Measurements from ENCODE around the gene NIPSNAP2. TPM values are rescaled to one million over a fixed set of nuclear protein-coding genes. Genes with fewer than 3 reads are reported as not detected.
"Not testable (repeated sequence)": the region's sequence is repeated elsewhere in the genome, so short reads cannot be mapped to it uniquely, and the experiment has no call there.

The NIPSNAP2 gene
- total RNA-seq, 1 donor from 2014 or later: 6.1 TPM

DNA sequence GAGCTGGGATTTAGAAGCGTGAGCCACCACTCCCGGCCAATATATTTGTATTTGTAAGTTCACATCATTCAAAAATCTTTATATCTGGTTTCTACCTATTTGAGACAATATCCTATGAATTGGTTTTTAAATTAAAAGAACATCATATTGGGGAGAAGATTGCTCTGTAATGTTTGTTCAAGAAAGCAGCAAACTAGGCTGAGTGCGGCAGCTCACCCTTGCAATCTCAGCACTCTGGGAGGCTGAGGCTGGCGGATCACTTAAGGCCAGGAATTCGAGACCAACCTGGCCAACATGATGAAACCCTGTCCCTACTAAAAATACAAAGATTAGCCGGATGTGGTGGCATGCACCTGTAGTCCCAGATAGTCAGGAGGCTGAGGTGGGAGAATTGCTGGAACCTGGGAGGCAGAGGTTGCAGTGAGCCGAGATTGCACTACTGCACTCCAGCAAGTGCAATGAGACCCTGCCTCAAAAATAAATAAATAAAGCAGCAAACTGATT lies 9.4 kb downstream of the NIPSNAP2 start:
- no peak for DNase-seq (ENCODE audit: low spot score)
- no peak for ATAC-seq

- DNase-seq (ENCODE audit: low spot score) (no peak), ATAC-seq (no peak)
Measured at GRCh38 chr7:55975988-55976633, 11.7 kb downstream of the NIPSNAP2 start.

GRCh38 chr7:55977831-55978230 lies 13.4 kb downstream of the NIPSNAP2 start:
- ATAC-seq: no peak

DNA sequence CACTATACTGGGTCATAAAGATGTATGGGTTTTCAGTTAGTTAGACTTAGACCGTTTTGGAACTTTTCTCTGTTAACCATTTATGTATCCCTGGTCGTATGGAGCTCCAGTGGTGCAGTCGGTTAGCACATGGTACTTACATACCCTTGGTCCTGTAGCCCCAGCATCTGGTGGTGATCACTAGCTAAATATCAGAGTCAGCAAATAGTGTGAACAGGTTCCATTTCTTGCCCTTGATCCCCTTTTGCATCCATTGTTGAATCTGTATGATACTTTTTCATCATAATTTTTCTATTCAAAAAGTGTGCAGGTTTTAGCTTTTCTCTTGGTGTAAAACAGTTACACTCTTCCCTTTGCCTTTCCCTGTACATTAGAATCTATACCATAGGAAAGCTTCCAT lies 15.9 kb downstream of the NIPSNAP2 start:
- no peak for DNase-seq (ENCODE audit: low spot score)
- ATAC-seq: no peak

More at GRCh38 chr7:55977831-55978230, 13.4 kb downstream of the NIPSNAP2 start:
- no peak for DNase-seq (ENCODE audit: low spot score)

DNA sequence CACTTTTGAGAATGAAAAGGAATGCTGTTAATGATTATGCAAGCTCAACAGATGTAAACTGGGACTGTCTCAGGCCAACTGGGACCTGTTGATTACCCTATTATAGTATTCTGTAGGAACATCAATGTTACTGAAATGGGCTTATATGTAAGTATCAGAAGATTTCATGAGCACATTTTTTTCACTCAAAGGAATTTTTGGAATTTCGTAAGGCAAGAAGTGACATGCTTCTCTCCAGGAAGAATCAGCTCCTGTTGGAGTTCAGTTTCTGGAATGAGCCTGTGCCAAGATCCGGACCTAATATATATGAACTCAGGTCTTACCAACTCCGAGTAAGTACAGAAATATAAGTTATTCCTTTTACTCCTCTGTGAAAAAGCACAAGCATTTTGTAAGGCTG lies 19.2 kb downstream of the NIPSNAP2 start:
- ATAC-seq (no peak), DNase-seq (ENCODE audit: low spot score) (no peak)

DNA sequence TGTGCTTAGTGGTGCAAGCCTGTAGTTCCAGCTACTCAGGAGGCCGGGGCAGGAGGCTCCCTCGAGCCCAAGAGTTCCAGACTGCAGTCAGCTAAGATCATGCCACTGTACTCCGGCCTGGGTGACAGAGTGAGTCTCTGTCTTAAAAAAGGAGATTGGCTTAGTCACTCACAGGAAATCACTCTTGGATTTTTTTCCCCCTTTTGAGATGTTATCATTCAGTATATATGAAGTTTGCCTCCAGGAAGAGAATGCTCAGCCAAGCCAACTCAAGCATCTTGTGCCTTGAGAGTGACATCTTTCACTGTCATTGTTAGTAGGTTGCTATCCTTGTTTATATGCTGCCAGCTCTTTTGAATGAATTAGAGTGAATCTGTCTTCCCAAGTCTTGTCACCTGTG lies 28.0 kb downstream of the NIPSNAP2 start:
- ATAC-seq (no peak), DNase-seq (ENCODE audit: low spot score) (no peak)

DNA sequence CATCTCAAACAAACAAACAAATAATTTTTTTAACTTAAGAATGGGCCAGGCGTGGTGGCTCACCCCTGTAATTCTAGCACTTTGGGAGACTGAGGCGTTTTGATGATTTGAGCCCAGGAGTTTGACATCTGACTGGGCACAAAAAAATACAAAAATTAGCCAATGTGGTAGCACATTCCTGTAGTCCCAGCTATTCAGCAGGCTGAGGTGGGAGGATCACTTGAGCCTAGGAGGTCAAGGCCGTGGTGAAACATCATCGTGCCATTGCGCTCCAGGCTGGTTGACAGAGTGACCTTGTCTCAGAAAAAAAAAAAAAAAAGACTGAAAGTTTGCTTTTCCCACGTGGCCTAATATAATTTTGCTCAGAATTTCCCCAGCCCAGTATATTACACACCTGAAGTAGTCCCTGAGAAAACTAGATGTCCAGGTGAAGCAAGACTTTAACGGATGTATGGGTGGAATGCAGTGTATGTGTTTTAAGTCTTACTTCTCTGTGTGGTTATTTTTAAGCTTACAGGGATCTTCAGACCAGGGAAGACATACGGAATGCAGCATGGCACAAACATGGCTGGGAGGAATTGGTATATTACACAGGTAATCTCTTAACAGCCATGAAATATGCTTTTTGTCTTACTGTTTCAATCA lies 32.6 kb downstream of the NIPSNAP2 start:
- no peak for DNase-seq (ENCODE audit: low spot score)
- ATAC-seq: peak; percentile 58

GRCh38 chr7:56003749-56004148 lies 39.4 kb downstream of the NIPSNAP2 start:
- ATAC-seq: no peak
- no peak for DNase-seq (ENCODE audit: low spot score)

DNA sequence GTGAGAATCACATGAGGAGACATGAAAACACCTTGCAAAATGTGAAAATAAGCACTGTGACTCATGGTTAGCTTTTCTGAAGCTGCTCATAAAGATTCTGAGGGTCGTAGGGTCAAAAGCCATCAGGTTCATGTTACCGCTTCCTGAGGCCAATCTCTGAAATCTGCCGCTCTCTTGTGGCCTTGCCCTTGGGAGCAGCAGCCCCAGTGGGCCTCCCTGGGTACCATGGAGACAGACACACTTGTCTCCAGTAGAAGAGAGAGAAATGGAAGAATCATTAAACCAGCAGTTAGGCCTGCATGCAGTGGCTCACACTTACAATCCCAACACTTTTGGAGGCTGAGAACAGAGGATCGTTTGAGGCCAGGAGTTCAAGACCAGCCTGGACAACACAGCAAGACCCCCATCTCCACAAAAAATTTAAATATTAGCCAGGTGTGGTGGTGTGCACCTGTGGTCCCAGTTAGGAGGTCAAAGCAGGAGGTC lies 42.8 kb downstream of the NIPSNAP2 start:
- ATAC-seq: no peak
- DNase-seq (ENCODE audit: low spot score): no peak

GRCh38 chr7:56007891-56008290 lies 43.5 kb downstream of the NIPSNAP2 start:
- no peak for DNase-seq (ENCODE audit: low spot score)
- no peak for ATAC-seq

GRCh38 chr7:56009695-56010094 lies 45.3 kb downstream of the NIPSNAP2 start:
- DNase-seq (ENCODE audit: low spot score) (peak; percentile 73), ATAC-seq (peak; percentile 95)

DNA sequence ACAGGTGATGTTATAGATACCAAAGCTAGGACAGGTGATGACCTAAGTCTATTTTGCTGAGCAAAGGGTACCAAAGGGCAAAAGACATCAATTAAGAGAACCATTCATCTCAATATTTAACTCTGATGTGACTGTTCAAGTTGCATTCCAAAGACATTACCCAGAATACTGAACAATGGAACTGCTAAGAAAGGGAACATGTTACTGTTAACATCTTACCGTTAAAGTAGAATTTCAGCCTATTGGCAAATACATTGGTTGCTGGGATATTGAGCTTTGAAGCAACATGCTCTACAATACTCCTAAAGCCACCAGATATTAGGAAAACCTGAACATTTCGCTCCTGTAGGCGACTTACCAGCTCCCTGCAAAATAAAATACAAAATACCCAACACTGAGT lies 52.6 kb downstream of the NIPSNAP2 start:
- not testable (repeated sequence) for ATAC-seq; DNase-seq (ENCODE audit: low spot score)

- DNase-seq (ENCODE audit: low spot score): no peak
- no peak for ATAC-seq
Measured at GRCh38 chr7:56019501-56019900, 55.1 kb downstream of the NIPSNAP2 start.

- DNase-seq (ENCODE audit: low spot score): no peak
- no peak for ATAC-seq
Measured at GRCh38 chr7:56023500-56023899, 59.1 kb downstream of the NIPSNAP2 start.

- ATAC-seq: no peak
Measured at GRCh38 chr7:56026538-56026937, 62.2 kb downstream of the NIPSNAP2 start.

GRCh38 chr7:56028942-56029630 lies 64.7 kb downstream of the NIPSNAP2 start:
- ATAC-seq: peak; percentile 70
- DNase-seq (ENCODE audit: low spot score): peak; percentile 49

More at GRCh38 chr7:56026538-56026937, 62.2 kb downstream of the NIPSNAP2 start:
- DNase-seq (ENCODE audit: low spot score): no peak

GRCh38 chr7:56030340-56030739 lies 66.0 kb downstream of the NIPSNAP2 start:
- DNase-seq (ENCODE audit: low spot score): no peak
- ATAC-seq: no peak

- not testable (repeated sequence) for DNase-seq (ENCODE audit: low spot score); ATAC-seq
Measured at GRCh38 chr7:56031556-56031955, 67.2 kb downstream of the NIPSNAP2 start.

DNA sequence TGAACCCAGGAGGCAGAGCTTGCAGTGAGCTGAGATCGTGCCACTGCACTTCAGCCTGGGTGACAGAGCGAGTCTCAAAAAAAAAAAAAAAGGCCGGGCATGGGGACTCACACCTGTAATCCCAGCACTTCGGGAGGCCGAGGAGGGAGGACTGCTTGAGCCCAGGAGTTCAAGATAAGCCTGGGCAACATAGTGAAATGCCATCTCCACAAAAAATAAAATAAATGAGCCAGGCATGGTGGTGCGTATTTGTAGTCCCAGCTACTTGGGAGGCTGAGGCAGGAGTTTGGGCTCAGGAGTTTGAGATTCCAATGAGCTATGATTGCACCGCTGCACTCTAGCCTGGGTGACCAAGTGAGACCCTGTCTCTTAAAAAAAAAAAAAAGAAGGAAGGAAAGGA lies 68.2 kb downstream of the NIPSNAP2 start:
- DNase-seq (ENCODE audit: low spot score); ATAC-seq: not testable (repeated sequence)

- DNase-seq (ENCODE audit: low spot score) (peak; percentile 66), ATAC-seq (peak; percentile 81)
Measured at GRCh38 chr7:56033671-56034432, 69.5 kb downstream of the NIPSNAP2 start.

GRCh38 chr7:56040730-56041129 lies 76.3 kb downstream of the NIPSNAP2 start:
- DNase-seq (ENCODE audit: low spot score) (no peak), ATAC-seq (peak; percentile 33)

Measured in left lobe of liver (tissue), 2 donors.